GM21723 (cell line): ENCODE data around the gene PMS1.
A peak's percentile ranks its signal among the peaks of the same experiment; 100 is the strongest.
"Not testable (repeated sequence)": the region's sequence is repeated elsewhere in the genome, so short reads cannot be mapped to it uniquely, and the experiment has no call there.

Source experiments
- ATAC-seq: cut with Tn5 transposase; IDR thresholded peaks from one replicate; pipeline ENCODE4 v1.9.1; 2021; ENCODE audit warnings: mild to moderate bottlenecking, moderate library complexity; ENCODE audit not compliant: unreplicated experiment

The PMS1 gene

DNA sequence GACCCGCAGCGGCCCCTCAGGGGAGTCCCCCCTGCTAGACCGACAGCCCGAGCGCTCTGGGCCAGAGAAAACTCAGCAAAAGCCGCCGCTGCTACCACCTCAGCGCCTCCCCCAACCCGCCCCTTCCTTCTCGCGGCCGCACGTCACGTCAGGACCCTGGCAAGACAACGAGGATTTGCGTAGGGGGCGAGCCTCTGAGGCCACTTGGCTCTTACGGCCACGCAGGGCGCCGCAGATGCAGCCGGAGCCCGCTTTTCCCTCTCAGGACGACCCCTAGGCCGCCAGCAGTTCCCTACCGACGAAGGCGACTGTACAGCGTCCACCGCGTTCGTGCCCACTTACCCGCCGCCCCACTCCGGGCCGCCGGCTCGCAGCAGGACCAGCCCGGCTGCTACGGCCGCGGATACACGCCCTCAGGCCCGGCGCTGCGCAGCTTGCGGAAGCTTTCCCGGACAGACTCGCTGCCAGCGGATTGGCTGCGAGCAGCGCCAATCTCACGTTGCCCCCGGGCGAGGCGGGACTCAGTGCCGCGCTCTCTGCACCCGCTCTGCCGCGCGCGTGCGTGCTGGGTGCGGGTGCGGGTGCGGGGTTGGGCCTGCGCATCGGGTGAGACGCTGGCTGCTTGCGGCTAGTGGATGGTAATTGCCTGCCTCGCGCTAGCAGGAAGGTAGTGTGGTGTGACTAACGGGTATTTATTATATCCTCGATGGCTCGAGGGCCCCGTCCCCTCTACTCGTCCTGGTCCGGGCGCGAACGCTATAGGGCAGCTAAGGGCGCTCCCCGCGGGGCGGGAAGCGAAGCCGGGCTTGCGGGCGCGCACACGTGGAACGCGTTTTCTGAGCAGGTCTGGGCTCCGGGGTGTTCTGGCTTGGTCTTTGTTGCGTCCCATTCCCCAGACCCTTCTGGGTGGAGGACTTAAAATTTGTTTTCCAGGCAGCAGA lies at the start of gene PMS1, which contains the start of gene ORMDL1:
TSS of gene PMS1 (plus strand) at position 524 of the 941 bp plus-strand sequence. CDS start 7,360 bp downstream, outside the sequence.
TSS of gene ORMDL1 (minus strand) at position 413 of the 941 bp plus-strand sequence. CDS start 1,744 bp downstream, outside the sequence.
- ATAC-seq, result peak; percentile 94

DNA sequence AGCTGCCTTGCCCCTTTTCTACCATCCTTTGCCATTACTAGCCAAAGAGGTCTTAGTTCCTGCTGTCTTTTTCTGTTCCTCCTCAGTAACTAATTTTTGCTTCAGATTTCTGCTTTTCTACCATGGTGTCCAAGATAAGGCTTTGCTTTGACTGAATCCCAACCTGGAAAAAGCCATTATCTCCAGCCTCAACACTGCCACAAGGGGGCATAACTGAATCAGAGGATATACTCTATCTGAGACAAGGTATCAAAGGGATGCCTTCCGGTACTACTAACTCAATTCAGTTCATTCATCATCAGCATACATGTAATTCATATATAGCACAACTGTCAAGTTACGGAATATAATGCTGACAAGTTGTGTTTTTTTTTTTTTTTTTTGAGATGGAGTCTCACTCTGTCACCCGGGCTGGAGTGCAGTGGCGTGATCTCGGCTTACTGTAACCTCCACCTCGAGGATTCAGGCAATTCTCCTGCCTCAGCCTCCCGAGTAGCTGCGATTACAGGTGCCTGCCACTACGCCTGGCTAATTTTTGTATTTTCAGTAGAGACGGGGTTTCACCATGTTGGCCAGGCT lies 33.1 kb upstream of the PMS1 start:
- peak; percentile 83 for ATAC-seq

GRCh38 chr2:189756311-189756952 lies 27.8 kb upstream of the PMS1 start:
- no peak for ATAC-seq

GRCh38 chr2:189760154-189760553 lies 24.1 kb upstream of the PMS1 start:
- ATAC-seq, result not testable (repeated sequence)

DNA sequence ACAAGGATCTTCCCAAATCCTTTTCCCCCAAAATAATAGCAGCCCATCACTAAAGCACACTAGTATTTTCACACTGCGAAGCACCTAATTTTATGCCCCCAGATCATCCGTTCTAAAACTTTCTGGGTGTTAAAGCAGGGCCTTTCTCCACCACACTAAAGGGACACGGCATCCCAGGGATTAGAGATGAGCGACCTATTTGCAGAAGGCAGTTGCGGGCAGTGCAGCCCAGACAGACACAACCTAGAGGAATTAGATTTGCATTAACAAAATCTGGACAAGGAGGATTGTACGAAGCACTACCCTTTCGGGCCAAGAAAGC lies 22.1 kb upstream of the PMS1 start:
- ATAC-seq, result no peak

DNA sequence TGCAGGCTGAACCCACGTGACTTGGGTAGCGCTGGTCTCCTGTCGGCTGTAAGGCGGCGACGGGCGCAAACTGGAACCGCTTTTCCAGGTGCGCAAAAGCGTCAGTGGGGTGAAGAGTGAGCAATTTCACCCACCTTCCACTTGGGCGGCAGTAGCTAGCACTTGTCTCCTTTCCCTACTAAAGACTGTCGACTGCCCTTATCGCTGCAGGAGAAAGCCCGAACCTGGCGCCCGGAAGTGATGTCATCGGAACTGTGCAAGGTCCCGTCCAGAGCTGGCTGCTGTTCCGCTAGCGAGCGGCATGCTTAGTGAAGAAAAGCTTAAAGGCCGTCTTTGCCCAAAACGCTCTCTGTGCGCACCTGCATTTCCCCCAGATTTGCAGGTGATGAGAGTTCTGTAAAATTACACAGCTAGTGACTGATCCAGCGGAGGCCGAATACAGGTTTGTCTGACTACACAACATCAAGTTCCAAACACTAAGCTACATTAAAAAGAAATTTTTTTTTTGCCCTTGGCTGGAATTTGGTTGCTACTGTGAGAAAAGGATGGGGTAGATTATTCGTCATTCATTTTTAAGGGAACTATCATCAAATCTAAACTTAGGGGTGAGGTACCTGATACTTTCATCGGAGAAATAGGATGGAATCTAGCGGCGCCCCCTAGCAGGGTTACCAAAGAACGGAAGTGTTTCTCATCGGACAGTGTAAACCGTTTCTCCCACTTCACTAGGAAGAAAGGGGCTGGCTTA lies 21.5 kb upstream of the PMS1 start, which contains the start of gene OSGEPL1:
TSS of gene OSGEPL1 (minus strand) at position 242 of the 748 bp plus-strand sequence. CDS start 1,152 bp downstream, outside the sequence.
- peak; percentile 97 for ATAC-seq

GRCh38 chr2:189763908-189764661 lies 20.2 kb upstream of the PMS1 start:
- no peak for ATAC-seq

GRCh38 chr2:189770590-189771322 lies 13.5 kb upstream of the PMS1 start:
- no peak for ATAC-seq

DNA sequence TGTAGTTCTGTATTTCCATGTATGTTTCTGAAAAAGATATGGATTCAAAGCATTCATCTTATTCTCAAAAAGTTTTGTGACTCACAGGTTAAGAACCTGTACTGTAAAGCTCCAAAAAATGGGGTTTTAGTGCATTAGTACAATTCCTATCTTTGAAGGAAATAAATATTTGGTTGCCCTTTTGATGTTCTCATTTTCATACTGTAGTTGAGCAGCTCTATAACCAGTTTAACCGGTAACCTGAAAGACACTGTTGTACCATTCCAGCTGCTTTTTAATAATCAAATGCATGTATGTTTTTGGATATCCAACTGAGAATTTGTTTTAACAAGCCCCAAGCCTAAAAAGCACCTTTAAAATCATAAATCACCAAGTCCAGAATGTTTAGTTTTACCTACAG lies 12.0 kb upstream of the PMS1 start:
- no peak for ATAC-seq

GRCh38 chr2:189782221-189782671 lies 2.0 kb upstream of the PMS1 start:
- no peak for ATAC-seq

DNA sequence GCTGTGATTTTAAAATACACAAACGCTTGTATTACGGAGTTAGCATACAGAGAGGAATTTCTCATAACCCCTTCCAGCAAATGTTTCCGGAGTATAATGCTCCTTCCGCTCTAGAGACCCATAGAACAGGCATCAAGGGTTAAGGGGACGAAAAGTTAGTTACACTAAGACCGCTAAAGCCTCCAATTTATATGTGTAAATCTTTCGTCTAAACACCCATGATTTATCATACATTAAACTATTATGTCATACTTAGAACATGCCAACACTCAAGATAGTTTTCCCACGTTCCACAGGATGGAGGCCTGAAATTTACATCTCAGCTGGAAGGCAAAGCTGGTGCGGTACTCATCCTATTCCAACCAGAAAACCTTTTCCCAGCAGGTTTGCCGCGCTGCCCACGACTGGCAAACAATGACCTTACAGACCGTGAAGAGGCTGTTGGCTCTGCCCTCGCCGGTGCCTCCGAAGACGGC lies 761 bp upstream of the PMS1 start:
- peak; percentile 23 for ATAC-seq

- ATAC-seq, result no peak
Observed at GRCh38 chr2:189791338-189792042, 7.2 kb downstream of the PMS1 start.

DNA sequence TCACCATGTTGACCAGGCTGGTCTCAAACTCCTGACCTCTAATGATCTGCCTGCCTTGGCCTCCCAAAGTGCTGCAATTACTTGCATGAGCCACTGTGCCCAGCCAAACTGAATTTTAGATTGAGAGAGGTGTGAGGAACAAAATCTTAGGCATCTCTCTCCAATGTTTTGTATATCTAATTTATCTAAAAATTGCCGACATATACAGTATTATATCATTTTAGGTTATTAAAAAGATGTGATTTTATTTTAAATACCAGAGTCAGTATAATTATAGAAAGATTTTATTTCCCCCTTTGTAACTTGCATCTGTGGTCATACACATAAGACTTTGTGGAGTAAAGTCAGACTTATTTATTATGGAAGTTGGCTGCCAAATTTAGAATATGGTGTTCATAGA lies 10.1 kb downstream of the PMS1 start:
- no peak for ATAC-seq

GRCh38 chr2:189797902-189798301 lies 13.7 kb downstream of the PMS1 start:
- ATAC-seq, result no peak

GRCh38 chr2:189798312-189799029 lies 14.2 kb downstream of the PMS1 start:
- peak; percentile 69 for ATAC-seq

DNA sequence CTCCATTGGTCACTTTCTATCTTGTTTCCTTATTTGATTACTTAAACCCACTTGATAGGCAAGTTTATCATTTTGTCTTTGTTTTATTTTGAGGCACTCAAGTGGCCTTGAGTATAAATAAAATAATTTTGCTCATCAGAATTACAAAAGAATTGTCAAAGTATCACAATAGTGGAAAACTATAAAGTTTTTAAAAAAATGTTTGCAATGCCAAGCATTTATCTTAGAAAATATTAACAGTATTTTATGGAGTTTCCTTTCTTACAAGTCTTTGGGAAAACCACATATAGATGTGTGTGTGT lies 14.7 kb downstream of the PMS1 start:
- ATAC-seq, result no peak

- ATAC-seq, result no peak
Observed at GRCh38 chr2:189799531-189799930, 15.3 kb downstream of the PMS1 start.

DNA sequence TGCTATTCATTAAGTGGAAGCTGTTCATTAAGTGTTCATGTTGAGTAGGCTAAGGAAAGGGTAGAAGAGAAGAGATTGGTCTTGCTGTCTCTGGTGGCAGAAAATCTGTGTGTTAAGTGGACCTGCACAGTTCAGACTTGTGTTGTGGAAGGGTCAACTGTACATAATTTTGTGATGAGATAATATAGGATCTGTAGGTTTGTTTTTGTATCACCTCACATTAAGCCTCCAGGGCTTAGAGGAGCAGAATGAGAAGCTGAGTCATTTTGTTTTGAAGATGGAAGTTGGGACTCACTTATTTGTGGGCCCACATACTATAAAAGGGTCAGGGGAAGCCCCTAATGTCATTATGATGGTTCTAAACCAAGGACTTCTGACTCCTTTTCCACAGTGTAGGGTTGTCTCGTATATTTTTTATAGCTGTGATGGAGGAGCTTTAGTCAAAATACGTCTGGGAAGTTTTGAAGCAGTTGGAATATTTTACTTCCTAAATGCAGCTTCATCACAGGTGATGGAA lies 18.2 kb downstream of the PMS1 start:
- no peak for ATAC-seq
